GM12864 (cell line): ENCODE data around the gene PI16.

Source experiments
- DNase-seq: peaks from one replicate; pipeline ENCODE4 v3.0.0-alpha.2; 2011; ENCODE audit warnings: low read depth
- H3K4me3 ChIP-seq: 2 replicates; pipeline ENCODE4 v1.5.1; 2011; ENCODE audit warnings: mild to moderate bottlenecking, low read depth, low read length, control low read depth
- TF ChIP-seq, protein P1 (sequence below): IDR thresholded peaks from 2 replicates; pipeline ENCODE4 v1.5.1; 2011; ENCODE audit warnings: low read depth, mild to moderate bottlenecking, moderate library complexity, low read length, control low read depth, inconsistent platforms; ENCODE audit errors: missing control alignments

The PI16 gene

GRCh38 chr6:36928547-36928918, 26.0 kb upstream of the PI16 start:
- no peak overlapping the region for H3K4me3 ChIP-seq
- TF ChIP-seq, protein P1, sequence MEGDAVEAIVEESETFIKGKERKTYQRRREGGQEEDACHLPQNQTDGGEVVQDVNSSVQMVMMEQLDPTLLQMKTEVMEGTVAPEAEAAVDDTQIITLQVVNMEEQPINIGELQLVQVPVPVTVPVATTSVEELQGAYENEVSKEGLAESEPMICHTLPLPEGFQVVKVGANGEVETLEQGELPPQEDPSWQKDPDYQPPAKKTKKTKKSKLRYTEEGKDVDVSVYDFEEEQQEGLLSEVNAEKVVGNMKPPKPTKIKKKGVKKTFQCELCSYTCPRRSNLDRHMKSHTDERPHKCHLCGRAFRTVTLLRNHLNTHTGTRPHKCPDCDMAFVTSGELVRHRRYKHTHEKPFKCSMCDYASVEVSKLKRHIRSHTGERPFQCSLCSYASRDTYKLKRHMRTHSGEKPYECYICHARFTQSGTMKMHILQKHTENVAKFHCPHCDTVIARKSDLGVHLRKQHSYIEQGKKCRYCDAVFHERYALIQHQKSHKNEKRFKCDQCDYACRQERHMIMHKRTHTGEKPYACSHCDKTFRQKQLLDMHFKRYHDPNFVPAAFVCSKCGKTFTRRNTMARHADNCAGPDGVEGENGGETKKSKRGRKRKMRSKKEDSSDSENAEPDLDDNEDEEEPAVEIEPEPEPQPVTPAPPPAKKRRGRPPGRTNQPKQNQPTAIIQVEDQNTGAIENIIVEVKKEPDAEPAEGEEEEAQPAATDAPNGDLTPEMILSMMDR = no peak
- no peak for DNase-seq

- no peak overlapping the region for H3K4me3 ChIP-seq
- DNase-seq = no peak
- TF ChIP-seq, protein P1 = no peak
Measured at GRCh38 chr6:36929152-36929551, 25.4 kb upstream of the PI16 start.

DNA sequence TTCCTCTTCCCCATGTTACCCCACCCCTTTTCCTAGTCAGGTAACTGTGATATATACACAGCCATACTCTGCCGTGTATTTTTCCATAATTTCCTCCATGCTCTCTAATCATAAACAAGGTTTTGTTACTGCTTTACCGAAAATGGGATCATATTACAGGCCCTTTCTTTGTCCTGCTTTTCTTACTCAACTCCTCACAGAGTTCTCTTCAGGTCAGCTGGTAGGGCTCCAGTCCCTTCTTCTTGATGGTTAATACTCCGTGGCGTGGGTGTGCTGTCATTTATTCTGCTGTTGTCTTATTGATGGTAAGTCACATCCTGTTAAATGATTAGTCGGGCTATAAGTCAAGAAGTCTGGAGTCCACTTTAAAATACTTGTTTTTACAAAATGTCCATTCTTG, 24.9 kb upstream of the PI16 start:
- H3K4me3 ChIP-seq = no peak overlapping the region
- DNase-seq = no peak
- TF ChIP-seq, protein P1 = no peak

GRCh38 chr6:36930483-36930882, 24.1 kb upstream of the PI16 start:
- no peak overlapping the region for H3K4me3 ChIP-seq
- TF ChIP-seq, protein P1 = no peak
- DNase-seq = no peak

DNA sequence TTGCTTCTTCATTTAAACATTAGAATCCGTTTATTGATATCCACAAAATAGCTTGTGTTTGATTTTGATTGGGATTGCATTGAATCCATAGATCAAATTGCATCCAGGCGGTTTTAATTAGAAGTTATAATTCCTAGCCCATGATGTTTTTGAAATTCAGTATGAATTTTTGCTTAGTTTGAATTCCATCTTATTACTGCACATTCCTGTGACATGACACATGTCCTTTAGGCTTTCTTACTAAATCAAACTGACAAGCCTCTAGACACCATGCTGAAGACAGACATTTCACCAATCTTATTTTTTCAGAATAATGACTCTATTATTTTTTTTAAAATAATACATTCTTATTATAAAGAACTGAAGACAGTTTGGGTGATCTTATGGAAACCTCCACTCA, 21.4 kb upstream of the PI16 start:
- H3K4me3 ChIP-seq = no peak overlapping the region
- no peak for DNase-seq
- TF ChIP-seq, protein P1 = no peak

DNA sequence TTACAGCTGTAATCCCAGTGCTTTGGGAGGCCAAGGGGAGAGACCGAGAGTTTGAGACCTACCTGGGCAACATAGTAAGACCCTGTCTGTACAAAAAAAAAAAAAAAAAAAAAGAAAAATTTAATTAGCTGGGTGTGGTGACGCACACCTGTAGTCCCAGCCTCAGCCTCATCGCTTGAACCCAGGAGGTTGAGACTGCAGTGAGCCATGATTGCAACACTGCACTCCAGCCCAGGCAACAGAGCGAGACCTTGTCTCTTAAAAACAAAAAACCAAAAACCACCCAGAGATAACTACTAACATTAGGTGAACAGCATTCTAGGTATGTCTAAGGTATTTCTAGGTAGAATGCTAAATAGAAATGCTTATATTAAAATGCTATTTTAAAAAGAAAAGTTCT, 21.0 kb upstream of the PI16 start:
- DNase-seq = no peak
- TF ChIP-seq, protein P1 = no peak

GRCh38 chr6:36934901-36935300, 19.6 kb upstream of the PI16 start:
- no peak overlapping the region for H3K4me3 ChIP-seq
- no peak for DNase-seq
- TF ChIP-seq, protein P1 = no peak

More for the DNA sequence above, 21.0 kb upstream of the PI16 start:
- H3K4me3 ChIP-seq = no peak overlapping the region
